Measurements from ENCODE around the gene CCL2.

The CCL2 gene

GRCh38 chr17:34275881-34276280 lies 20.8 kb downstream of the CCL2 start:
- DNase-seq, result no peak

GRCh38 chr17:34276826-34277225 lies 21.7 kb downstream of the CCL2 start:
- no peak for DNase-seq

GRCh38 chr17:34283571-34283970 lies 28.5 kb downstream of the CCL2 start:
- no peak for DNase-seq

- no peak for DNase-seq
Observed at GRCh38 chr17:34285286-34285792, 30.3 kb downstream of the CCL2 start, which contains the start of gene CCL11. Gene CCL11 (plus strand): TSS chr17:34285742. CDS start chr17:34285809, 67 bp downstream.

- DNase-seq, result no peak
Observed at GRCh38 chr17:34287875-34288274, 32.8 kb downstream of the CCL2 start.

- no peak for DNase-seq
Observed at GRCh38 chr17:34290586-34290985, 35.5 kb downstream of the CCL2 start.

- DNase-seq, result no peak
Observed at GRCh38 chr17:34291721-34292348, 36.8 kb downstream of the CCL2 start.

GRCh38 chr17:34299027-34299426 lies 43.9 kb downstream of the CCL2 start:
- DNase-seq, result no peak

- DNase-seq, result no peak
Observed at GRCh38 chr17:34299956-34300577, 45.0 kb downstream of the CCL2 start.

- DNase-seq, result no peak
Observed at GRCh38 chr17:34300652-34301370, 45.7 kb downstream of the CCL2 start.

GRCh38 chr17:34301986-34302385 lies 46.9 kb downstream of the CCL2 start:
- no peak for DNase-seq

GRCh38 chr17:34302636-34303035 lies 47.6 kb downstream of the CCL2 start:
- DNase-seq, result no peak

GRCh38 chr17:34303606-34304005 lies 48.5 kb downstream of the CCL2 start:
- no peak for DNase-seq

- no peak for DNase-seq
Observed at GRCh38 chr17:34305061-34305460, 50.0 kb downstream of the CCL2 start.

- DNase-seq, result no peak
Observed at GRCh38 chr17:34305606-34306005, 50.5 kb downstream of the CCL2 start.

GRCh38 chr17:34306466-34306865 lies 51.4 kb downstream of the CCL2 start:
- DNase-seq, result no peak

All from NCI-H1436 treated with DMSO at 0.1 percent for 48 hours (cell line).